Tibial nerve (tissue), 4 donors: ENCODE data around the gene HIPK2. TPM values are rescaled to one million over a fixed set of nuclear protein-coding genes. Genes with fewer than 3 reads are reported as not detected.
A peak's percentile ranks its signal among the peaks of the same experiment; 100 is the strongest.

Experiments used
- DNase-seq, 2 donors: peaks; one replicate each; pipeline ENCODE4 v3.0.0-alpha.2; 2019; ENCODE audit warnings: low spot score in 2 of 2
- H3K27ac ChIP-seq, 4 donors: fragments of 200-600 bp; sonication (generic) in 3 of 4; one replicate each; pipeline ENCODE4 v1.5.1; 2017 to 2019; ENCODE audit warnings: mild to moderate bottlenecking in 1 of 4
- H3K27me3 ChIP-seq, 2 donors: fragments of 200-600 bp; sonication (generic) in 1 of 2; one replicate each; pipeline versions ENCODE4 v1.5.1 to v1.6.0; 2017 to 2019
- H3K36me3 ChIP-seq, 3 donors: fragments of 200-600 bp; sonication (generic); one replicate each; pipeline ENCODE4 v1.5.1; 2018 to 2019
- H3K4me1 ChIP-seq, 4 donors: fragments of 200-600 bp; sonication (generic) in 3 of 4; one replicate each; pipeline ENCODE4 v1.5.1; 2017 to 2019
- H3K4me3 ChIP-seq, 4 donors: fragments of 200-600 bp; sonication (generic) in 3 of 4; one replicate each; pipeline ENCODE4 v1.5.1; 2017 to 2019; ENCODE audit warnings: mild to moderate bottlenecking in 1 of 4, moderate library complexity in 1 of 4
- H3K9me3 ChIP-seq, 4 donors: fragments of 200-600 bp; sonication (generic) in 3 of 4; one replicate each; pipeline ENCODE4 v1.5.1; 2017 to 2019
- CTCF ChIP-seq, 5 experiments: fragments of 200-600 bp in 3 of 5; fragments of 450-650 bp in 2 of 5; sonication (generic) in 3 of 5; IDR thresholded peaks; one replicate each; pipeline ENCODE4 v1.5.1; 2016 to 2019; ENCODE audit warnings: antibody characterized with exemption in 5 of 5, mild to moderate bottlenecking in 3 of 5, moderate library complexity in 2 of 5
- EP300 ChIP-seq, 2 donors: sonication (generic); formaldehyde crosslinking; IDR thresholded peaks; one replicate each; pipeline ENCODE4 v1.6.1; 2017; ENCODE audit warnings: antibody characterized with exemption in 2 of 2, mild to moderate bottlenecking in 1 of 2
- POLR2A ChIP-seq, 2 donors: fragments of 450-650 bp; IDR thresholded peaks; one replicate each; pipeline ENCODE4 v1.6.1; 2017; ENCODE audit warnings: antibody characterized with exemption in 2 of 2, mild to moderate bottlenecking in 2 of 2, moderate library complexity in 2 of 2
- WGBS, 2 donors: methylation state at CpG; one replicate each; pipeline ENCODE4 v1.1.5; 2018; 5-methylcytosine and 5-hydroxymethylcytosine counted together
- total RNA-seq, 4 donors: library from RNA; depleted of rRNA; stranded (reverse); fragments of >200 nt; gene quantifications; one replicate each; pipeline ENCODE4 v1.1.0, GENCODE V29; 2016

HIPK2 gene
- total RNA-seq, 4 donors from 2014 or later, result 24.9 to 41.1 (median 29.7) TPM

- H3K4me1 ChIP-seq, result peaks cover 0 to 44% (median 23%) of the 10 kb centered on the region in 4 donors
Observed at GRCh38 chr7:139721417-139721816, 56.4 kb downstream of the HIPK2 start.

GRCh38 chr7:139720705-139721231, 57.0 kb downstream of the HIPK2 start:
- Histone ChIP-seq H3K27me3 (no peaks in the 10 kb centered on the region), H3K27ac (peak overlapping the region in 3 of 4 donors; percentile 6 to 52 (median 45)), H3K9me3 (no peaks in the 10 kb centered on the region), H3K4me1 (peaks cover 0 to 44% (median 23%) of the 10 kb centered on the region in 4 donors), H3K36me3 (peaks cover 0 to 13% (median 10%) of the 10 kb centered on the region in 3 donors), H3K4me3 (no peak overlapping the region)
- no peak for DNase-seq
- 46 to 53% methylated on average over 12 of the region's 12 CpGs for WGBS, 2 donors
- TF ChIP-seq EP300 (IDR thresholded peaks at IDR 0.05) (peak in 1 of 2 donors; percentile 36), POLR2A (IDR thresholded peaks at IDR 0.05) (no peak), CTCF (IDR thresholded peaks at IDR 0.05) (no peak)

More at GRCh38 chr7:139721417-139721816, 56.4 kb downstream of the HIPK2 start:
- no peak for TF ChIP-seq CTCF (IDR thresholded peaks at IDR 0.05)
- TF ChIP-seq POLR2A (IDR thresholded peaks at IDR 0.05), result no peak
- no peak for TF ChIP-seq EP300 (IDR thresholded peaks at IDR 0.05)
- Histone ChIP-seq H3K9me3 (no peaks in the 10 kb centered on the region), H3K27ac (peak overlapping the region in 2 of 4 donors; percentile 45 to 52), H3K36me3 (peaks cover 0 to 6% (median 4%) of the 10 kb centered on the region in 3 donors), H3K4me3 (no peak overlapping the region), H3K27me3 (no peaks in the 10 kb centered on the region)
- 81 to 85% methylated on average over 4 of the region's 4 CpGs for WGBS, 2 donors
- DNase-seq, result no peak

GRCh38 chr7:139720186-139720585, 57.6 kb downstream of the HIPK2 start:
- no peak for DNase-seq
- Histone ChIP-seq H3K4me1 (peaks cover 0 to 43% (median 23%) of the 10 kb centered on the region in 4 donors), H3K27ac (peak overlapping the region in 1 of 4 donors; percentile 39), H3K27me3 (no peaks in the 10 kb centered on the region), H3K9me3 (no peaks in the 10 kb centered on the region), H3K36me3 (peaks cover 0 to 18% (median 16%) of the 10 kb centered on the region in 3 donors), H3K4me3 (no peak overlapping the region)
- TF ChIP-seq CTCF (IDR thresholded peaks at IDR 0.05) (no peak), POLR2A (IDR thresholded peaks at IDR 0.05) (no peak), EP300 (IDR thresholded peaks at IDR 0.05) (no peak)
- 76 to 81% methylated on average over 6 of the region's 6 CpGs for WGBS, 2 donors

GRCh38 chr7:139718859-139719258, 58.9 kb downstream of the HIPK2 start:
- H3K4me3 ChIP-seq, result no peak overlapping the region
- no peaks in the 10 kb centered on the region for H3K9me3 ChIP-seq
- H3K36me3 ChIP-seq, result peaks cover 0 to 32% (median 17%) of the 10 kb centered on the region in 3 donors
- no peaks in the 10 kb centered on the region for H3K27me3 ChIP-seq
- peaks cover 0 to 33% (median 23%) of the 10 kb centered on the region in 4 donors for H3K4me1 ChIP-seq
- H3K27ac ChIP-seq, result no peak overlapping the region
- WGBS, 2 donors, result 86 to 90% methylated on average over 9 of the region's 9 CpGs
- no peak for DNase-seq
- TF ChIP-seq EP300 (IDR thresholded peaks at IDR 0.05) (peak; percentile 13 to 73), POLR2A (IDR thresholded peaks at IDR 0.05) (no peak)

- TF ChIP-seq POLR2A (IDR thresholded peaks at IDR 0.05), result no peak
- TF ChIP-seq EP300 (IDR thresholded peaks at IDR 0.05), result no peak
- no peak for TF ChIP-seq CTCF (IDR thresholded peaks at IDR 0.05)
- no peak for DNase-seq
- peaks cover 0 to 36% (median 17%) of the 10 kb centered on the region in 3 donors for H3K36me3 ChIP-seq
- H3K9me3 ChIP-seq, result no peaks in the 10 kb centered on the region
- peaks cover 0 to 31% (median 21%) of the 10 kb centered on the region in 4 donors for H3K4me1 ChIP-seq
- no peaks in the 10 kb centered on the region for H3K27me3 ChIP-seq
- no peak overlapping the region for H3K27ac ChIP-seq
- no peak overlapping the region for H3K4me3 ChIP-seq
Observed at GRCh38 chr7:139718141-139718540, 59.7 kb downstream of the HIPK2 start.
